T47D (cell line): ENCODE results near the gene CAST.

Experiments
- DNase-seq, 2 experiments: peaks; one replicate each; pipeline versions ENCODE4 v3.0.0 to v3.0.0-alpha.2; 2011 to 2012; ENCODE audit warnings: low read depth in 1 of 2, low spot score in 1 of 2
- JUND ChIP-seq: IDR thresholded peaks from 2 replicates; pipeline ENCODE4 v1.6.1; 2012; ENCODE audit warnings: low read depth
- in situ Hi-C: cut with HindIII; loops from 2 replicates; pipeline ENCODE4 v1.10.0; 2016; ENCODE audit warnings: low sequenced_read_pairs, low pct_unique_long_range_greater_than_20kb

CAST gene

DNA sequence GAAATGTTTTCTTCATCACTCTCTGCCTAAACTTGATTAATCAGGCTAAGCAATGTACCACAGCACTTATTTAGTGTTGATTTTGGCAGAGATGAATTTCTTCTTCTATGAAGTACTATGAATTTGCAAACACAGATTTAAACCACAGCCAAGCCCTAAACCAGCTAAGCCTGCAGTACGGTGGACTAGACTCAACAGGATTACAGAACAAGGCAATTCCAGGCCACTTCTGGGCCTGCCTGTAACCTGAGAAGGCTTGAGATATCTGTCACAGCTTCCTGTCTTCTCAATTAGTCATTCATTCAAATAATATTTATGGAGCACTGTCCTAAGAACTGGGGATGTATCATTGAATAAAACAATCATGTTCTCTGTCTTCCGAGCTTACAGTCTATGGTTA is 32.4 kb upstream of the CAST start:
- in situ Hi-C loops: no loop called here
- peak in 1 of 2 experiments; percentile 87 for DNase-seq
- no peak for TF ChIP-seq JUND

DNA sequence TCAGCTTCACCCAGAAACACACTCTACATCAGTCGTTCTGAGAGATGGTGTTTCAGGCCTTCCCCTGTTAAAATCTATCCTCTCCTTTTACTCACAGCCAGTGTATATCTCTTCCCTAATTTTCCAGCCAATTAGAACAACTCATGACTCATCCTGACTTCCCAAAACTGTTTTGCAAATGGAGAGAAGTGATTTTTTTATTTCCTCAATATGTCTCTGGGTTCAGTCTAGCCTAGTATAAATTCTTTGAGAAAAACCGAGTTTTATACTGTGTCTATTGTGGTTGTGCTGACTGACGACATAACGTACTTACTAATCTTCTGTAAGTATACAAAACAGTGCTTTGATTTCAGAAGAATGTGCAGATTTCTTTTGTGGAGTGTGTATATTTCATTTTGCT is 28.4 kb upstream of the CAST start:
- in situ Hi-C loops: no loop called here
- no peak for TF ChIP-seq JUND
- DNase-seq: no peak

DNA sequence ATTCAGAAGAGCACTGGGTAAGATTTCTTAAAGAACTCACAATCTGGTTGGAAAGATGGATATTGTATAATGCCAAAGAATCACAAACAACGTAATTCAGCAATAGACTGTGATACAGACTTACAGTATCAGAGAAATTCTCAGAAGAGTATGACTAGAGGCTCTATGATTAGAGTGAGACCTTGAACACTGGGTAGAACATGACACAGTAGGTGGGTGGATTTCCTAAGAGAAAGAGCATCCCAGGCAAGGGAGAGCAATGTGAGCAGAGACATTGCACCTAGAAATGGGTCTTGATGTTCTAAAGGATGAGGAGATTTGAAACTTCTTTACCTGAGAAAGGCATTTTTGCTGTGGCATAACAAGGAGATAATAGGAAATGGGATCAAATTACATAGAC is 27.3 kb upstream of the CAST start:
- no peak for DNase-seq
- TF ChIP-seq JUND: no peak
- in situ Hi-C loops: no loop called here

DNA sequence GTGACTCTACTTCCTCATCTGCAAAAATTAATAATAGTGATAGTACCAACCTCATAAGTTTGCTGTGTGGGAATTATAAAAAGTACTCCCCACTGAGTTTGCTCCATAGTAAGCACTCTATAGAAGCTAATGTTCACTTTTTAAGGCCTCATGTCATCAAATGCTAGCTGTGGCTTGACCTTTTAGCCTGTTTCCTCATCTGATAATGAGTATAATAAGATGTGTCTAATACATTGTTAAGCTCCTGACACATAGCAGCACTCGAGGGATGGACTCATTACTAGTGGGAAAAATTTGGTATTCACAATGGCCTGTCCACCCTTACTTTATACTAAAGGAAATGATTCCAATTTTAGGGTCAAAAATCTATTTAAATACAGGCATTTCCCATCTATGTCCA is 26.1 kb upstream of the CAST start:
- no peak for DNase-seq
- in situ Hi-C loops: no loop called here
- TF ChIP-seq JUND: no peak

DNA sequence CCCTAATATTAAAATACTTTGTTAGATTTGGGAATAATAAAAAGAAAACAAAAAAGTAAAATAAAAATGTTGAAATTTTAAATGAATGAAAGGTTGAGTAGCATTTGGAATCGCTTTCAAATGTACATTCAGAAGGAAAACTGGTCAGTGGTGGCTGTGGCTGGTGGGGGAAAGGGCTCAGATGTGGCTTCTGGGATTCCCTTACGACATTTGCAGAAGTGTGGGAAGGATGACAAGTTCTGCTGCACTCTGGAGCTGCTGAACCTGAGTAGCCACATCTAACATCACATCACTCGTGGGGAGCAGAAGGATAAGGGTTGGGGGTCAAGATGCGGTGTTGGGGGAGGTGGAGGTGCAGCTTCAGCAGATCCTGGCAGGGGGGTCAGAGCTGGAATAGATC is 25.6 kb upstream of the CAST start:
- no peak for TF ChIP-seq JUND
- in situ Hi-C loops: no loop called here
- DNase-seq: no peak

DNA sequence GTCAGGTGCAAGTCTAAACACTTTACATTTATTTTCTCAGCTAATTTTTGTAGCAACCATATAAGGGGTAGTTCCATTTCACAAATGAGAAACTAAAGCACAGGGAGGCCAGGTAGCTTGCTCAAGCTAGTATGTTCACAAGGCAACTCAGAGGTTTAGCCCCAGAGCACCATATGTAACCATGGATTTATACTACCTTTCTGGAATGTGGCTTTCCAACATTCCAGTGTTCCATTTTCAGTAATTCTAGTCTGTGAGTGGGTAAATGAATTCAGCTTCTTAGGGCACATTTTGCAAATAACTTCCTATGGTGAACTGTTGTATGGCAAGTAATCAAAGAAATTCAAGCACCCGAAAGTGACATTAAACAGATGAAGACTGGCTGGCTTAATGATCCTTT is 25.0 kb upstream of the CAST start:
- no peak for TF ChIP-seq JUND
- in situ Hi-C loops: no loop called here
- DNase-seq: peak in 1 of 2 experiments; percentile 78

DNA sequence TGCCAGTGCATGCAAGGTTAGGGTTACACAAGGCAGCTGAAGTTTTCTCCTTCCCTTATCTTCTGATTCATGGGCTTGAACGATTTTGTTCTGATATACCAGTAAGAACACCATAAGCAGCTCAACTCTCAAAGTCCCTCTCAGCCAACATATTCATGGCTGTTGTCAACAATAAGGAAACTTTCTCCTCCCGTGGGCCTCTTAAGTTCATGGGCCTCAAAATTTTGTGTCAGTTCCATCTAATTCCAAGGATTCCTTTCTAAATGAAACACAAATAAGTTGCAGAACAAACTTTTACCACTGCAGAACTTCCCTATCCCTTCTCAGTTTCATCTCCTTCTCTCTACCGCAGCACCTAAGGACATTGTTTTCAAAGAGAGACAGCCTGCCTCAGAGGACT is 23.6 kb upstream of the CAST start:
- no peak for TF ChIP-seq JUND
- in situ Hi-C loops: no loop called here
- no peak for DNase-seq

DNA sequence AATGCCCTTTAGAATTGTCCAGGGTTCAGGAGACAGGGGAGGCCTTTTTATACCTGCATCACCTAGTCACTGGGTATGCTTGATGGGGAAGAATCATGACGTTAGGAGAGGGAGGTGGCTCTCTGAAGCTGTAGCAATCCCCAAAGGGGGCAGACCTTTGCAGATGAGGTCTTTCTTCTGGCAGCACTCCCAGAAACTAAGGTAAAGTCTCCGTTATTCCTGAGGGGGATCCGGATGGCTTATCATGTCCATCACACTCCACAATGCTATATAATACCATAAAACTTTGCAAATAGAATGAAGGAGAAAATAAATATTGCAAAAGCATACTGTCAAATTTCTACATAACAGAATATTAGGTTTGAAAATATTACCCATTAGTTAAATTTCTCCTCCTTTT is 21.5 kb upstream of the CAST start:
- in situ Hi-C loops: no loop called here
- no peak for TF ChIP-seq JUND
- no peak for DNase-seq

DNA sequence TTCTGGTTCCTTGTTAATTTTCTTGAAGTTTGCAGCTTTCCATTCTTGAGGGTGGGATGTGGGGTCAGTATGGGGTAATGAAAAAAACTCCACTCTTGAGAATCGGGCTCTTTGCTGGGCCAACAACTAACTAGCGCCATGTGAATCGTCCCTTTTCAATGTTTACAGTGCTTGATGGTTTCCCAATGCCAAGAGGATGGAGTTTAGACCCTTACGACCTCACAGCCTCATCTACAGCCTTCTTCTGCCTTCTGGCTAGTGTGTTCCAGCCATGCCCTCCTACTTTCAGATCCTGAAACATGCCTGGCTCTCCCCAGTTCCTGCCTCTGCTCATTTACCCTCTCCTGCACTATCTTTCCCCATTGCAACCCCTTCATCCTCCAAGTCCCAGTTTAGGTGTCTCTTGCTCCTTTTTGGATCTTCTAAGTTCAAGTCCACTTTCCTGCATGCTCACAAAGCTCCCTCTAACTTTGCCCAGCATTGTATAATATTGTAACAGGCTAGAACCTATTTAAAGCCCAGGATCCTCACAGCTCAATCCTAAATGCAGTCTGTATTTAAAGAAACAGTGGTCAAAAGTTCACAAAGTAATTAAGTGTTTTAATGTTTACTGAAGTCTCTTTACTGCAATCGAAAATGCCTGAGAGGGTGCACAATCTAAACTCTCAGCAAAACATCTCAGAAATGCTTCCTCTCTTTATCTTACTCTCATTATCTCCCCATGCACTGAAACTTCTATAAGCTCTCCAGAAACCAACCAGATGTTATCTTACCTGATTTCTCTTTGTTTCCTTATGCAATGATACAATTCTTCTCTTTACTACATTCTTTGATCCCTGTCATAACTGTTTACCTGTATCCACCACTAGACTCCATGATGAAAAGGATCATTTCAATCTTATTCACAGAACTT is 20.6 kb upstream of the CAST start:
- peak in 1 of 2 experiments; percentile 43 for DNase-seq
- no peak for TF ChIP-seq JUND
- in situ Hi-C loops: no loop called here

DNA sequence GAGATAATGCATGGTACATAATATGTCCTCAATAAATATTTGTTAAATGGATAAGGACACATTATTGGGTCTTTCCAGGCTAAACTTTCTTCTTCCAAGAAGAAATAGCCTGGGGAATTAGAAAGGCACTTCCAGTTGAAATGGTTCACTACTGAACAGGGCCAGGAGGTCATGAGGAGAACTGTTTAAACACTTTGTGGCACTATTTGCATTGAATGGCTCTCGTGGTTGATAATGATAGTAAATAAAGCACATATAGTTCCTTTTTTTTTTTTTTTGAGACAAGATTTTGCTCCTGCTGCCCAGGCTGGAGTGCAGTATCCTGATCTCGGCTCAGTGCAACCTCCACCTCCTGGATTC is 19.9 kb upstream of the CAST start:
- no peak for TF ChIP-seq JUND
- in situ Hi-C loops: no loop called here
- no peak for DNase-seq

DNA sequence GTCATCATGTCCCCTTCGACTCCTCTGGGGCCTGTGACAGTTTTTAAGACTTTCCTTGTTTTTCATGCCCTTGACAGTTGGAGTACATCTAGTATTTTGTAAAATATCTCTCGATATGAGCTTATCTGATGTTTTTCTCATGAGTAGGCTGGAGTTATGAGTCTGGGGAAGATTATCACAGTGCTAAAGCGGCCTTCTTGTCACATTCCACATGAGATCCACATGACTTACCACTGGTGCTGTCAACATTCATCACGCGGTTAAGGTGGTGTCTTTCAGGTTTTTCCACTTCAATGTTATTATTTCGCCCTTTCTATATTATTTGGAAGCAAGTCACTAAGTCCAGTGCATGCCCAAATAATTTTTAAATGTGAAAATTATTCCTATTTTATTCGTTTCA is 17.1 kb upstream of the CAST start:
- in situ Hi-C loops: no loop called here
- TF ChIP-seq JUND: no peak
- no peak for DNase-seq

DNA sequence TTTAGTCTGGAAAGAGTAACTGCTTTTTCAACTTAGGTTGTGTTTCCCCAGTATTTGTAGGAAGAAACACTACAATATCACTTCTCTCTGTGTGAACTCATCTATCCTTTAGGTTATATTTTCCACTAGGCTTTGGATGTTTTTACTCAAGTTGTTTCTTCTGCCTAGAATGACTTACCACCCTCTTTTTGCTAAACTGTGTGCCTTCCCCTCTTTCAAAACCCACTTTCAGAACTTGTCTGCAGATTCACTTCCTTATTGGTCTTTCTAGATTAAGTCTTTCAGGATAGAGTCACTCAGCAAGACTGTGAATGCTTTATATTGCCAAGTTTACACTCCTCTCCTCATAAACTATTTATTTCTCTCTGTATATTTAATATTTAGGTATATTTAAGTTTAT is 14.2 kb upstream of the CAST start:
- in situ Hi-C loops: no loop called here
- no peak for DNase-seq
- TF ChIP-seq JUND: no peak

DNA sequence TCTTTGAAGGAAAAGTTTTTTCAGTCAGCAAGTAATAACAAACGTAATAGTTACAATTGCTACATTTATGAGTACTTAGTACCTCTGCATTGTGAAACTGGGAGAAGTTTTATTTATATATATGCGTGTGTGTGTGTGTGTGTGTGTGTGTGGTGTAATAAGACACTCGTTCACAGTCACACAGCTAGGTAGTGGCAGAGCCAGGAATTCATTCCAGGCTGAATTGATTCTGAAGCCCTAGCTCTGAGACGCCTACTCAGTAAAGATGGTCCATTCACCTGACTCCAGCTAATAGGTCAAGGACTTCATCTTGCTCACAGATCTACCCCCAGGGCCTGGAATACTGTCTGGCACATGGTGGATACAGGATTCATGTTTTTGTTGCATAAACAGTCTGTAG is 13.6 kb upstream of the CAST start:
- DNase-seq: peak in 1 of 2 experiments; percentile 54
- TF ChIP-seq JUND: no peak
- in situ Hi-C loops: no loop called here

DNA sequence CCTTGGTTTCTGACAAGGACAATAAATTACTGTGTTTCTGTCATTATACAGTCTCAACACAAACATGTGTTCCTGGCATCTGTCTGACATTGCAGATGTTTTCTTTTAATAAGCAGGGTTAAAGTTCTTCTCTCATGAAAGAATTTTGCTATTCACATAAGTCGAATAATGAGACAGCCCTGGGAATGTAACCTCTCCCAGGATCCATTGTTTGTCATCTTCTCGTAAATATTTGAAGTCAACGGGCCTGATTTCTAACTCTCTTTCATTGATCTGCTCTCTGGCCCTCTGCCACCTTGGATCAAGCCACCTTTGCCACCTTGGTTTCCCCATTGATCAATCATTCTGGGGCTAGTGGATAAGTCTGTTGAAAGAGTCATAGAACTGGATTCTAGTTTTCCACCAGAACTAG is 12.9 kb upstream of the CAST start:
- in situ Hi-C loops: no loop called here
- TF ChIP-seq JUND: no peak
- no peak for DNase-seq
